ENCODE data around the gene BEGAIN. TPM values are rescaled to one million over a fixed set of nuclear protein-coding genes. Genes with fewer than 3 reads are reported as not detected.

The BEGAIN gene
- total RNA-seq, 1 donor from 2014 or later: 5.1 TPM

GRCh38 chr14:100588671-100589070 is 1.5 kb upstream of the BEGAIN start:
- no peak for DNase-seq (ENCODE audit: low spot score)
- no peak overlapping the region for H3K4me3 Mint-ChIP-seq (ENCODE audit: unreplicated experiment)
- no peak for TF ChIP-seq CTCF (IDR thresholded peaks at IDR 0.05)
- H3K9me3 Mint-ChIP-seq (ENCODE audit: low read depth): no peaks in the 10 kb centered on the region
- H3K27ac Mint-ChIP-seq (ENCODE audit: unreplicated experiment): no peak overlapping the region
- no peaks in the 10 kb centered on the region for H3K36me3 Mint-ChIP-seq (ENCODE audit: low read depth)
- peaks cover 11% of the 10 kb centered on the region for H3K4me1 Mint-ChIP-seq (ENCODE audit: low read depth)
- peaks cover 14% of the 10 kb centered on the region for H3K27me3 Mint-ChIP-seq (ENCODE audit: low read depth)

DNA sequence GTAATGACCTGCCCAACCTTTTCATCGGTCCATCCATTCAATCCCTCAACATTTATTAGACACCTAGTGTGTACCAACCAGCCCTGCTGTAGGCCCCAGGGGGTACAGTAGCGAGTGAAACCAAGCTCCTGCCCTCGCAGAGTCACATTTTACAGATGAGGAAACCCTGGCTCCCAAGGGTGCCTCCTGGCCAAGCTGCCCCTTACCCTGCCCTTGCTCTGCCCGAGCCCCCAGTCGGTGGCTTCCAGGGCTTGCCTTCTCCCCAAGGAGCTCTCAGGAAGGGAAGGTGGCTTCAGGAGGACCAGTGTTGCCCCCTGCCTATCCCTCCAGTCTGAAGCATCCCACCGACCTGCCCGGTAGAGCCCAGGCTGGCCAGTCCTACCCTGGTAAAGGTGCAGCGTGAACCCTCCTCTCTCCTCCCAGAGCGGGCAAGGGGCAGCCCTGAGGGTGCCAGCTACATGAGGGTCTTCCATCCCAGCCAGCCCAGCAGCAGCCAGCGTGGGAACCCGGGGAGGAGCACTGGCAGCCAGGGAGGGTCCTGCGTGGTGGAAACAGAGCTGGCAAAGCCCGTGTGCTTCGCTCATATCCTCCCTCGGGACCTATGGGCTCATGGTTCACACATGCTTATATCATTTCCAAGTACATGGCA is 670 bp upstream of the BEGAIN start:
- no peaks in the 10 kb centered on the region for H3K36me3 Mint-ChIP-seq (ENCODE audit: low read depth)
- peaks cover 11% of the 10 kb centered on the region for H3K4me1 Mint-ChIP-seq (ENCODE audit: low read depth)
- peak overlapping the region; percentile 57 for H3K4me3 Mint-ChIP-seq (ENCODE audit: unreplicated experiment)
- no peak overlapping the region for H3K27ac Mint-ChIP-seq (ENCODE audit: unreplicated experiment)
- peak; percentile 68 for DNase-seq (ENCODE audit: low spot score)
- TF ChIP-seq CTCF (IDR thresholded peaks at IDR 0.05): no peak
- no peaks in the 10 kb centered on the region for H3K9me3 Mint-ChIP-seq (ENCODE audit: low read depth)
- peaks cover 10% of the 10 kb centered on the region for H3K27me3 Mint-ChIP-seq (ENCODE audit: low read depth)

- Mint-ChIP-seq H3K36me3 (ENCODE audit: low read depth) (no peaks in the 10 kb centered on the region), H3K9me3 (ENCODE audit: low read depth) (no peaks in the 10 kb centered on the region), H3K4me3 (ENCODE audit: unreplicated experiment) (peak overlapping the region; percentile 59), H3K27me3 (ENCODE audit: low read depth) (peaks cover 4% of the 10 kb centered on the region), H3K27ac (ENCODE audit: unreplicated experiment) (no peak overlapping the region), H3K4me1 (ENCODE audit: low read depth) (peaks cover 11% of the 10 kb centered on the region)
- DNase-seq (ENCODE audit: low spot score): peak; percentile 69
- TF ChIP-seq CTCF (IDR thresholded peaks at IDR 0.05): no peak
Observed at GRCh38 chr14:100586403-100587085, 673 bp downstream of the BEGAIN start.

DNA sequence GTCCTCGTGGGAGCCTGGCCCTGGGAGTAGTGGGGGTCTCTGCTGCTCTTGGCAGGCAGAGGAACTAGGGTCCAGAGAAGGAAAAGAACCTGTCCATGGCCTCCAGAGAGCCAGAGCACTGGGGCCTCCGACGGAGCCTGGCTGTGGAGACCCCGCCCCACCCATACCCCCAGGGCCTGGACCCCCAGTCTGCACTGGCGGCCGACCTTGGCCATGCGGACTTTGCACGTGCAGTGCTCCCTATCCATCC is 1.1 kb downstream of the BEGAIN start:
- H3K27me3 Mint-ChIP-seq (ENCODE audit: low read depth): peaks cover 1% of the 10 kb centered on the region

More for the DNA sequence above, 1.1 kb downstream of the BEGAIN start:
- no peak for TF ChIP-seq CTCF (IDR thresholded peaks at IDR 0.05)
- Mint-ChIP-seq H3K27ac (ENCODE audit: unreplicated experiment) (no peak overlapping the region), H3K4me3 (ENCODE audit: unreplicated experiment) (peak overlapping the region; percentile 59), H3K4me1 (ENCODE audit: low read depth) (peaks cover 11% of the 10 kb centered on the region), H3K9me3 (ENCODE audit: low read depth) (no peaks in the 10 kb centered on the region), H3K36me3 (ENCODE audit: low read depth) (no peaks in the 10 kb centered on the region)
- peak; percentile 93 for DNase-seq (ENCODE audit: low spot score)

Data from chondrocyte (in vitro differentiated cells).